Measurements from ENCODE around the gene POGZ.
"Not testable (repeated sequence)": the region's sequence is repeated elsewhere in the genome, so short reads cannot be mapped to it uniquely, and the experiment has no call there.

The POGZ gene

DNA sequence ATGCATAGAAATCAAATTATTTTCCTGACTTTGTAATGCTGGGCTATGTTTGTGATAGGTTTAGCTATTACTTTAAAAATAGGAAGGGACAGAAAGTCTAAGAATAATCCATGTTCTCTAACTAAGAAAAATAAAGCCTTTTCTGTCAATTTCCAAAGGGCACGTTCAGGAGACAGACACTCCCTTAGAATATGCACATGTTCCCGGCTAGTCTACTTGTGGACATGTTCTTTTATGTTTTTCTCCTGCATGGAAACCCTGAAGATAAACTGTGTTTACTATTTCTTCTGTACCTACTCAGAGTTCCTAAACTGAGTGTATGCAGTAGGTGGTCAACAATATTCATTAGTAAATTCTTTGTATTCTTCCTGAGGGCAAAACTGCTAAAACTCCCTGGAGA lies 47.4 kb downstream of the POGZ start:
- no peak for DNase-seq

DNA sequence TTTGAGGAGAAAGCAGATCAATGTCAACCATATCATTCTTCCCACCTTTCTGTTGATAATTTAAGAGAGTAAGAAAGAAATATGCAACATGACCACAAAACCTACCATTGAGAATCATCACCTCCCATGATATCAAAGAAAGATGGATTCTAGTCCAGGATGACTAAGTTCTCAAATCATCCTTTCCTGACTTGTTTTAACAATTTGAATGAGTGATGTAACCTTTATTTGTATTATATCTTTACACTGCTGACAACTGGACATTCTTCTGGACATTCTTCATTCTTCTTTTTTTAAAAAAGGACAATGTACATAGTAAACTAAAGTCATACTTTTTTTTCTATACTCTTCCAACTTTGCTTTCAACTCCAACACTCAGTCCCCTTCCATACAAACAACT lies 50.4 kb downstream of the POGZ start:
- DNase-seq = no peak

DNA sequence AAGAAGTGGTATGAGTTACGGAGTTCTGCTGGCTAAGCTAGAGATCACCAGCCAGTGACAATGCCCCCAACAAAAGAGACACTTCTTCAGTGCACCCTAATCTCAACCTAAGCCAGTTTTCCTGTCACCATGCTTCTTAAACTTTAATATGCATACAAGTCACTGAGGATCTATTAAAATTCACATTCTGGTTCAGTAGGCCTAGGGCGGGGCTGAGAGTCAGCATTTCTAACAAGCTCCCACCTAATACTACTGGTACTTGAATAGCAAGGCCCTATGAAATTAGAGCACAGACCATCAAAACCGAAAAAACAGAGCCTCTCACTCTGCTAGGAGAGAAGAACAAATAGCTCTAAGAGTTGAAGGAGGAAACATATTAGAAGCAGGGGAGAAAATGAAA lies 52.0 kb downstream of the POGZ start:
- no peak for DNase-seq

DNA sequence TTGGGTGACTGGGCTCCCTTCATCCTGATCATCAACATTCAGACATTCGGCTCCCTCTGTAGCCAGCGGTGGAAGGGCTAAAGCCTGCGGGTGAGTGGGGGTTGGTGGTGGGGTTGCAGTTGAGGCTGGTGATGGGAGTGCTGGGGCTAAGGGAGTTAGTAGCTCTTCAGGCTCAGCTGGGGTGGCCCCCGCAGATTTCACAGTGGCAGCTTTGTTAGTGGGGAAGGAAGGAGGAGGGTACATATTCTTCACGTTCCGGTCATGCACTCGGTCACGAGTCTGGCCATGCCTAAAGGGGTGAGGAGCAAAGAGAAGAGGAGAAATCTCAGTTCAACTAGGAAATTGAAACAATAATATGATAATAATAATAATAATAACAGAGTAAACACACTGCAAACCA lies 53.1 kb downstream of the POGZ start:
- DNase-seq = no peak

DNA sequence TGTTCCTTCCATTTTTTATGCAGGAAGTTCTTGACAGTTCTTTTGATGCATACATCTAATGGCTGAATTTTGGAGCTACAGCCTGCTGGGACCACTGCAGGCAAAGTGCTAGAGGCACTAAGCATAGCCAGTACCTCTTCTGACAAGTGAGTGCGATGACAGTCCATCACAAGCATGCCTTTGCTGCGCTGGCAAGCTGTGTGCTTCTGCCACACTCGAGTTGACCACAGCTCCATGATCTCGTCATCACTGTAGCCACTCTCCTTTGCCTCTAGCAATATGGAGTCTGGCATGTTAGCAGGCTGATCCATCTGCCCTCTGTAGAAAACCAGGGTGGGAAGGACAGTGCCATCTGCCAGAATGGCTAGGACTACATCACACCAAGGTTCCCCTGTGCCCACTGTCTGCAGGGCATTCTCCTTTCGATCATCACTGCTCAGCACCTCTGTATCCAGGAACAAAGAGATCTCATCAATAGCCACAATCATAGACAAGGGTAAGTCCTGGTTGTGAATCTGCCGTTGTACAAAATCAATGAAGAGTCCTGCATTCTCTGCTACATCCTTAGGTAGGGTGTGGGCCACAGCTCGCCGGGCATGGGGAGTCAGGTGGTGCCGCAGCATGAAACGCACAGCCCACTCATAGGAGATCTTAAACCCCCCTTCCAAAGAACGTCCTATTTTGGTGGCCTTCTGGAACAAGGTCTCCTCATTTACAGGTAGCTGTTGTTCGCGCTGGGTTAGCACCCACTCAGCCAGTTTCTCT lies 53.9 kb downstream of the POGZ start:
- DNase-seq = no peak

DNA sequence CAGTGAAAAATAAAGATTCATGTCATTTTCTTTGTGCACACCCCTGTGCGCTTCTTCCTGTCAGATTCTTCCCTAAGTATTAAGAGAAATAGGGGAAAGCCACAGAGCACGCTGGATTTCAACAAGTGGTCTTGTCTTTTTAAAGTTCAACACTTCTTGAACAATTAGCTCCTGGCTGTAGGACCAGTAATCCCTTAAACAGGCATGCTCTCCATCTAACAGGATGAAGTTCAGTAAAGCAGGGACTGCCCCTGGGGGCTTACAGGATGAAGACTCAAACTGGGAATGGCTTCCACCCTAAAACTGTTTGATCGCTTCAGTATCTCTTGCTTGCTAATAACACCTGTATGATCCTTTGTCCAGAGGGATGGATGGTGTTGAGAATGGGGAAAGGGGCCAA lies 55.7 kb downstream of the POGZ start:
- no peak for DNase-seq

DNA sequence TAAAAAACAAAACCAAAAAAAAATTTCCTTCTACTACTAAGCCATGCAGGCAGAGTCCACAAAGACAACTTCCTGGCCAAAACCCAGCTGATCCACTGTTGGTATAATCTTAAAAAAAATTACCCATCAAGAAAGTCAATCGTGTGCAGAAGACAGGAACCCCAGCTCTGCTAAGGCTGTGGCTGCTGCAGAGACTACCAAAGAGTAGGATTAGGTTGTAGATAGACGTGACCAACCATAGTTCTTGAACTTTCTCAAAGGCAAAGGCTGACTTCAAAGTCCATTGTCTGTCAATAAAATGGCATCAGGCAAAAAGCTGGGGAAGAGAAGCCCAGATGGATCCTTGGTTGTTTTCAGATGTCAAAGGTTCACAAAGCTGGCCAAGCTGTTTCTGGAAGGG lies 56.5 kb downstream of the POGZ start:
- no peak for DNase-seq

DNA sequence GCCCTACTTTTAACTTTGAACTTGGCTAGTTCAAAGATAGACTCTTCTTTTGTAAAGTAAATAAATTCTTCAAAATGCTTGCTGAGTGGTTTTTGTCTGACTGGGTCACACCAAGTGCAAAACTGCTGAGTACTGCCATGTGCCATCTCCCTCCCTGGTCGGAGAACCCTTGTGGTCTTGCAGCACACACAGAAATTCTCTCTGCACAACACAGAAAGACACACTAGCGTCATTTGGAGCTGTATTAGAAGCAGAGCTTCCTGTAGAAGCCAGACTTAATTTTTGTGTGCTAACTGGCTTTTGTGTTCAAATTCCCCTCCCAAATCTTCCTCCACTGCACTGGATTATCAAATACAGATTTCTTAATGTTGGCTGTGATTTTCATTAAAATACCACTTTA lies 57.4 kb downstream of the POGZ start:
- no peak for DNase-seq

DNA sequence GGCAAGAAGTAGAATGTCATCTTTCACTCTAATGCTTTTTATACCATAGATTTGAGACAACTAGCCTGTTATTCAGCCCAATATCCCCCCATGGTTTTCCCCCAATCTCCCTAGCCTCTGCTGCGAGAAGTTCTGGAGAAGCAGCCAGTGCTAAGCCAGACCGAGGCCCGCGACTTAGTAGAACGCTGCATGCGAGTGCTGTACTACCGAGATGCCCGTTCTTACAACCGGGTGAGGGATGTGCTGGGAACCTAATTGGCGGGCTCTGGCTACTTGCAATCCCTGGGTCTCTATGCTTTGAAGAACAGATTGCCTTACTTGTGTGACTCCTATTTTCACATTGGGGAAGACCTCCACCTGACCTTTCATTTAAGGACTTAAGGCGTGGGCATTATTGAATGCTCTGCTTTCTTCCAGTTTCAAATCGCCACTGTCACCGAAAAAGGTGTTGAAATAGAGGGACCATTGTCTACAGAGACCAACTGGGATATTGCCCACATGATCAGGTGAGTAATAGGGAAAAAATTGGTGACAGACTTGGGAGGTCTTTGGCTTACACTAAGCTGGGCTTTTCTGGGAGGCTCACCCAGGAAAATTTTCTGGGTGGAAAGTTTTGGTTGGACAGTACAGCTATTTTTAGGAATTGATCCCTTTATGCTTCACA lies 58.0 kb downstream of the POGZ start:
- DNase-seq = no peak

DNA sequence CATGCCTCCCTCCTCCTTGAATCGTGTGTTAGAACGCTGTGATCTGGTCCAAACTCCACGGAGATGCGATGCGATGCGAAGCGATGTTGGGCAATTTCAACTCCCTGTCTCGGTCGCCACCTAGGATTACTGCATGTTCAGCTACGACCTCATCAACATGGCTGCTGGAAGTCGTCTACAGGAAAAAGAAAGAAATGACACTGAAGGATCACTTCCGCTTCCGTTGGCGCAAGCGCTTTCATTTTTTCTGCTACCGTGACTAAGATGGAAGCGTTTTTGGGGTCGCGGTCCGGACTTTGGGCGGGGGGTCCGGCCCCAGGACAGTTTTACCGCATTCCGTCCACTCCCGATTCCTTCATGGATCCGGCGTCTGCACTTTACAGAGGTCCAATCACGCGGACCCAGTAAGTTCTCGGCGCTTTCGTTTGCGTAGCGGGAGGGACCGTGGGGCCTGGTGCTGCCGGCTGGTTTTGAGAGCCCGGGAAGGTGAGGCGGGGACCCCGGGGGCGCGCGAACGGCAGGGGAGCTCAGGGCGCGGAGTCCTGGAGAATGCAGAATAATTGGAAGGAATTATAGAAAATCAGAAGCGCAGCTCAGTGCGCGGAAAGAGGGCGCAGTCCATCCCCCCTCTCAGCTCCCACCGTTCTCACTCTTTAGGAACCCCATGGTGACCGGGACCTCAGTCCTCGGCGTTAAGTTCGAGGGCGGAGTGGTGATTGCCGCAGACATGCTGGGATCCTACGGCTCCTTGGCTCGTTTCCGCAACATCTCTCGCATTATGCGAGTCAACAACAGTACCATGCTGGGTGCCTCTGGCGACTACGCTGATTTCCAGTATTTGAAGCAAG lies 59.7 kb downstream of the POGZ start, which contains the start of gene PSMB4:
TSS of gene PSMB4 (plus strand) at position 250 of the 848 bp plus-strand sequence. CDS start at position 265, 15 bp downstream.
- DNase-seq = peak; percentile 95

DNA sequence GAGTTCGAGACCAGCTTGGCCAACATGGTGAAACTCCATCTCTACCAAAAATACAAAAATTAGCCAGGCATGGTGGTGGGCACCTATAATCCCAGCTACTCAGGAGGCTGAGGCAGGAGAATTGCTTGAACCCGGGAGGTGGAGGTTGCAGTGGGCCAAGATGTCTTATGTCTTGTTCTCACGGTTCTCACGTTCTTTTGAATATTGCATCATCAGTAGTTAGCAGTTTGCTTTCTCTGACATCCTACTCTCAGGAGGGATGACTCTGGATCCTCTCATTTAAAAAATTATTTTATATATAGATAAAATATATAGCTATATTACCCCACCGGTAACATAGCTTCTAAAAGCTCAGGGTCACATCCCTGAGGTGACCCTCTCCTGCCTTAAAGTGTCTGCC lies 63.0 kb downstream of the POGZ start:
- DNase-seq = not testable (repeated sequence)

DNA sequence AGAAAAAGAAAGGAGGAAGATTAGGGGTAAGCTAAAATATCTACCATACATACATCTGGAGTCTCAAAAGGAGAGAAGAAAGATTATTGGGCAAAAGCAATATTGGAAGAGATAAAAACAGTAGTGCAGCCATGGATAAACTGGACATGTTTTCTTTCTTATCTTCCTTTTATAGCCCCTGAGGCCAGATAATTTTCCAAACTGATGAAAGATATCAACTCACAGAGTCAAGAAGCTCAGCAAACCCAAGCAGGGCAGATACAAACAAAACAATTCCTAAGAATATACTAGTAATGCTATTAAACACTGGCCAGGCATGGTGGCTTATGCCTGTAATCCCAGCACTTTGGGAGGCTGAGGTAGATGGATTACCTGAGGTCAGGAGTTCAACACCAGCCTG lies 65.7 kb downstream of the POGZ start:
- no peak for DNase-seq

DNA sequence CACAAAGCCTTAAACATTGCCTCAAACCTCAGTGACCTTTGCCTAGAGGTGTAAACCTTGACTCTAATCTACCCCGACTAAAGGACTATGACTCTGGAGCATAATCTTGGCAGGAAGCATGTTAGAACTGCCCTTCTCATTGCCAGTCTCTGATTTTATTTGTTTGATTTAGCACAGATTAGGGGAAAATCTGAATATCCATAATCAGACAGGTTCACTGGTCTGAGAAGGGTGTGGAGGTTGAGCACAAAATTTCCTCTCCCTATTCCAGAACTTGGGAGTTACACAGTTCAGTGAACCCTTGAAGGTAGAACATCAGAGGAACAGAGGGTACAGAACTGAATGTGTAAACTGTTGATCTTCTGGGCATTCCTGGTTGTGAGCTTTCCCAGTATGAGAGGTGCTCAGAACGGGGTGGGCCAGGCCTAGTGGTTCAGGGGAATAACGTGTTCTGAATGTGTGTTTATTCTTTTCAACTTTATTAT lies 68.2 kb downstream of the POGZ start:
- no peak for DNase-seq

DNA sequence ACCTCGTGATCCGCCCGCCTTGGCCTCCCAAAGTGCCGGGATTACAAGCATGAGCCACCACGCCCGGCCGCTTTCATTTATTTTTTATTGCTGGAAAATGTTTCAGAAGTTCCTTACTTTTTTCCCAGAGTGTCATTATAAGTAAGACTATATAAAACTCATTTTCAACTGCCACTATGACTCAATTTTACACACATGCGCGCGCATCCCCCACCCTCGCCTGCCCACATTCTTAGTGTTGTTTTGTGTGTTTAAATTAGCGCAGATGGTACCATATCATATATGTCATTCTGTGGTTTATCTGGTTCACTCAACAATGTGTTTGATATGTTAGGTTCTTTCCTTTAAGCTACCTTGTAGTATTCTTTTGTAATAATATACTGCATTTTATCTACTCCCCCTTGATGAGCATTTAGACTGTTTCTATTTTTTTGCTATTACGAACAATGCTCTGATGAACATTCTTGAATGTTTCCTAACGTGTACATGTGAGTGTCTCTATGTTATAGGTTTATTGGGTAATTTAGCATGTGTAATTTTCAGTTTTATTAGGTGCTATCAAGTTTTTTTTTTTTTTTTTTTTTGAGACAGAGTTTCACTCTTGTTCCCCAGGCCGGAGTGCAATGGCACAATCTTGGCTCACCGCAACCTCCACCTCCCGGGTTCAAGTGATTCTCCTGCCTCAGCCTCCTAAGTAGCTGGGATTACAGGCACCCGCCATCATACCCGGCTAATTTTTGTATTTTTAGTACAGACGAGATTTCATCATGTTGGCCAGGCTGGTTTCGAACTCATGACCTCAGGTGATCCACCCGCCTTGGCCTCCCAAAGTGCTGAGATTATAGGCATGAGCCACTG lies 68.8 kb downstream of the POGZ start:
- DNase-seq = not testable (repeated sequence)

DNA sequence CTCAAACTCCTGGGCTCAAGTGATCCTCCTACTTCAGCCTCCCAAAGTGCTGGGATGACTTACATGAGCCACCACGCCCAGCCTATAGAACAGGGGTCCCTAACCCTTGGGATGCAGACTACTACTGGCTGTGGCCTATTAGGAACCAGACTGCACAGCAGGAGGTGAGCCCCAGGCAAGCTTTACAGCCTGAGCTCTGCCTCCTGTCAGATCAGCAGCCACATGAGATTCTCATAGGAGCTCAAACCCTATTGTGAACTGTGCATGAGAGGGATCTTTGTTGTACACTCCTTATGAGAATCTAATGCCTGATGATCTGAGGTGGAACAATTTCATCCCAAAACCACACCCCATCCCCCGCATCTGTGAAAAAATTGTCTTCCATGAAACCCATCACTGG lies 73.3 kb downstream of the POGZ start:
- no peak for DNase-seq

DNA sequence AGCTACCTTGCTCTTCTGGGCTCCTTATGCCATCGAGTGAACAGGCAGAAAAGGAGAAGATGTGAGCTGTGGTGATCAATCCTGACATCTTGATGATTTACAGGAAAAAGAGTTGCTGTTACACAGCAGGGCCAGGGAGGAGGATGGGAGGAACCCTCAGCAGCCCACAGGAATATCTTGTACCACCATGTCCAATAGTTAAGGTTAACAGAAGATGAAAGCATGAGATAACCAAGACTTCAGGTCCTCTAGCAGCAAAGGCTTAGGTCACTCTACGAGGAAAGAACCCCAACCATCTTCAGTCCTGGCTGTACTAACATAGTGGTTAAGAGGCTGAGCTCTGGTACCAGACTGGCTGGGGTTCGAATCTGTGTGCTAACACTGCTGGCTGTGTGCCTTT lies 74.7 kb downstream of the POGZ start:
- no peak for DNase-seq

DNA sequence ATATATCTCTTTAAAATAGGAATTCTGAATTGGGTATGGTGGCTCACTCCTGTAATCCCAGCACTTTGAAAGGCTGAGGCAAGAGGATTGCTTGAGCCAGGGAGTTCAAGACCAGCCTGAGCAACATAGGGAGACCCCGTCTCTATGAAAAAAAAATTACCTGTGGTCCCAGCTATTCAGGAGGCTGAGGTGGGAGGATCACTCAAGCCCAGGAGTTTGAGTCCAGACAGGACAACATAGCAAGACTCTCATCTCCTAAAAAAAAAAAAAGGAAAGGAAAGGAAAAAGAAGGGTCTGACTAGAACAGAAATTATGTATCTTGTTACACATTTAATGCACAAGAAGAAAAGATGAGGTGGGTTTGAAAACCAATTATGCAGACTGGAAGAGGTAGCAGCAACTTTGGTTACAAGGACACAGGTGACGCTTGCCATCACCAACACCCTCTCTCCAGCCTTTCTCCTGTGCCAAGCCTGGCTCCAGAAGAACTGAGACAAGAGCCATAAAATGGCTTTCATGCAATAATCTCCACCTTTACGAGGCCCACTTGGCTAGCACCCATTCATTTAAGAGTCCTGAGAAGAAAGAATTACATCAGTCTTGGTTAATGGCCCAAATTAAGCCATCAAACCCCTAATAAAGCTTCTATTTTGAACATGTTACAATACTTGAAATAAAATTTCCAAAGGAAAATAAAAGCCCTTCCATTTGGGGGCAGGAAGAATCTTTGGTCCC lies 82.0 kb downstream of the POGZ start:
- no peak for DNase-seq

DNA sequence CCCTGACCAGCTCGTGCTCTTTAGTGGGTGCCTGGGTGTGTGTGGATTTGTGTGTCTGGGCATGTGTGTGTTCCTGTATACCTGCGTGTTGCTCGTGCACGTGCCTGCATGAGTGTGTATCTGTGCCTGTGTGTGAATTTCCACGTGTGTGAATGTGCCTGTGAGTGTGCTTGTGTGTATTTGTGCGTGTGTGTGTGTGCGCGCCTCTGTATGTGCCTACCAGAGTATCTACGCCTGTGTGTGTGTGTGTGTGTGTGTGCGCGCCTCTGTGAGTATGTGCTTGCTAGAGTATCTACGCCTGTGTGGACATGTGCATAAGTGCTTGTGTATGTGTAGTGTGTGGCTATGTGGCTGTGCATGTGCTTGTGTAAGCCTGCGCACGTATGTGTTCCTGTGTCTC lies 86.1 kb downstream of the POGZ start:
- no peak for DNase-seq

DNA sequence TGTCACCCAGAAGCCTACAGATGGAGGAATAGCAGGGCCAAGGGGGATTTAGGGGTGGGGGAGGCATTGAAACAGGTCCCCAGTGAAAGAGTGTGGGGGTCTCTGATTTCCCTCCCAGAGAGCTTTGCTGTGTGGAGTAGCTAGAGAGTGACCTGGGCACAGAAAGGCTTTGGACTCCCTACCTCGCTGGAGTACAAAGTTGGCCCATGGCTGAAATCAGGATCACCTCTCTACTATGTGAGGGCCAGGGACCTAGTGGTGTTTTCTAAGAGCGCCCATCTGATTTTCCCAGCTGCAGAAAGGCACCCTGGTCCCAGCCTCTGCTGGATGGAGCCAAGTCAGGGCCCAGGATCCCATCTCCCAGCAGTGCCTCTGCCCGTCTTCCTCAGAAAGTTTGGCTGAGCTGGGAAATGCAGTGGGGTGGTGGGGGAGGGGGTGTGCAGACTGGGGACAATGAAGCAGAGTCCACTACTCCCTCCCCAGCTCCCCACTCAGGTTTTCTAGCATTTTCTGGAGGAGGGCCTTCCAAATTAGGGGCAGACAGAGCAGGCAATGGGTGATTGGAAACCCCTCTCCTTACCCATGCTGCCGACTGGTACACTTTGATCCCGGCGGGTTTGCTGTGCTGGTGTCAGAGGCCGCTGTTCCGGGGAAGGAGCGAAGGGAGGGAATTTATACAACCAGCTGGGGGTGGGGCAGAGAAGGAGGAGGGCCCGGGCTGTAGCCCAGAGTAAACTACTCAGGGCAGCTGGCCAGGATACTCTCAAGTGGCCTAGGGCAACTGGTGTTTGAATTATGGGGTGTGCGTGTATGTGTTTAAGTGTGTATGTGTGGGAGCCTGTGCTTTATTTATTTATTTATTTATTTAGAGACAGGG lies 87.0 kb downstream of the POGZ start, which contains the start of gene SELENBP1:
TSS of gene SELENBP1 (minus strand) at position 648 of the 877 bp plus-strand sequence. CDS start at position 584, 64 bp downstream.
- peak; percentile 69 for DNase-seq

DNA sequence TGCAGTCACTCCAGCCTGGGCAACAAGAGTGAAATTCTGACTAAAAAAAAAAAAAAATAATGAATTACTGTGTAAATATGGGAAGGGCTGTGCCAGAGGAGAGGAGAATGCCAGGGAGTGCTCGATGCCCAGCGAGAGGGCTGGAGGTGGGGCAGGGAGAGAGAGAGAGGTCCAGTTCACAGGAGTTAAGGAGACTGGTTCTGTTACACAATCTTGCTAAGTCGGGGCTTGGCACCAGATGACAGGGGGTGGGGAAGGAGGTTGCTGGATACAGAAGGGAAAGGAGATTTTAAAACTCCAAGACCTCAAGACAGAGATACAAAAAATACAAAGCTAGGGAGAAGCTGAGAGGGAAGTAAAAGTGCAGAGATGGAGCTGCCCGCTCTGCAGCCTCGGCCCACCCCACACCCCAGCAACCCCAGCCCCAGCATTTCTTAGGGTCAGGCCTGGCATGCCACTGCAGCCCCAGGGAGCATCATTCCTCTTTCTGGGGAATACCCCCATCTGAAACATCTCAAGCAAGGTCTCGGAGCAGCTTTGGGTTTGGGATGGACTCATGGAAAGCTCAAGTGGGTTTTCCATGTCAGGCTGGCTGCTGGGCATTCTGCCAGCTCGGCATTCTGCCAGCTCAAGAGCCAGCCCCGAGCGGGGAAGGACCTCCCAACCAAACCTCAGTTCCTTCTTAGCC lies 87.8 kb downstream of the POGZ start:
- DNase-seq = peak; percentile 19

Measured in retina (tissue), 1 donor.